Mesothelial cell of epicardium (in vitro differentiated cells): ENCODE measurements around the gene PLEKHN1. TPM values are rescaled to one million over a fixed set of nuclear protein-coding genes. Genes with fewer than 3 reads are reported as not detected.

Experiments
- DNase-seq, 2 experiments: peaks; one replicate each; pipeline ENCODE4 v3.0.0; 2021; ENCODE audit warnings: low spot score in 2 of 2; ENCODE audit not compliant: unreplicated experiment in 2 of 2
- H3K27ac Mint-ChIP-seq: 2 replicates; pipeline ENCODE4 v1.8.0; 2021; ENCODE audit warnings: mixed read lengths
- H3K27me3 Mint-ChIP-seq: 2 replicates; pipeline ENCODE4 v1.8.0; 2021; ENCODE audit warnings: low read depth, mixed read lengths
- H3K36me3 Mint-ChIP-seq: 2 replicates; pipeline ENCODE4 v1.8.0; 2021; ENCODE audit warnings: mixed read lengths
- H3K4me1 Mint-ChIP-seq: 2 replicates; pipeline ENCODE4 v1.8.0; 2021; ENCODE audit warnings: mixed read lengths
- H3K4me3 Mint-ChIP-seq: 2 replicates; pipeline ENCODE4 v1.8.0; 2021; ENCODE audit warnings: mild to moderate bottlenecking, moderate library complexity, mixed read lengths
- H3K9me3 Mint-ChIP-seq: 2 replicates; pipeline ENCODE4 v1.8.0; 2021; ENCODE audit warnings: mixed read lengths
- total RNA-seq: library from RNA; stranded (reverse); gene quantifications from 3 replicates; pipeline ENCODE4 v1.2.1, GENCODE V29; 2021
- TF ChIP-seq, protein P1 (sequence below): fragments of 200-600 bp; sonication (generic); IDR thresholded peaks from one replicate; pipeline ENCODE4 v1.5.0; 2021; ENCODE audit warnings: antibody characterized with exemption; ENCODE audit not compliant: unreplicated experiment

PLEKHN1 gene
- total RNA-seq, 1 donor from 2014 or later, result 34.4 TPM

DNA sequence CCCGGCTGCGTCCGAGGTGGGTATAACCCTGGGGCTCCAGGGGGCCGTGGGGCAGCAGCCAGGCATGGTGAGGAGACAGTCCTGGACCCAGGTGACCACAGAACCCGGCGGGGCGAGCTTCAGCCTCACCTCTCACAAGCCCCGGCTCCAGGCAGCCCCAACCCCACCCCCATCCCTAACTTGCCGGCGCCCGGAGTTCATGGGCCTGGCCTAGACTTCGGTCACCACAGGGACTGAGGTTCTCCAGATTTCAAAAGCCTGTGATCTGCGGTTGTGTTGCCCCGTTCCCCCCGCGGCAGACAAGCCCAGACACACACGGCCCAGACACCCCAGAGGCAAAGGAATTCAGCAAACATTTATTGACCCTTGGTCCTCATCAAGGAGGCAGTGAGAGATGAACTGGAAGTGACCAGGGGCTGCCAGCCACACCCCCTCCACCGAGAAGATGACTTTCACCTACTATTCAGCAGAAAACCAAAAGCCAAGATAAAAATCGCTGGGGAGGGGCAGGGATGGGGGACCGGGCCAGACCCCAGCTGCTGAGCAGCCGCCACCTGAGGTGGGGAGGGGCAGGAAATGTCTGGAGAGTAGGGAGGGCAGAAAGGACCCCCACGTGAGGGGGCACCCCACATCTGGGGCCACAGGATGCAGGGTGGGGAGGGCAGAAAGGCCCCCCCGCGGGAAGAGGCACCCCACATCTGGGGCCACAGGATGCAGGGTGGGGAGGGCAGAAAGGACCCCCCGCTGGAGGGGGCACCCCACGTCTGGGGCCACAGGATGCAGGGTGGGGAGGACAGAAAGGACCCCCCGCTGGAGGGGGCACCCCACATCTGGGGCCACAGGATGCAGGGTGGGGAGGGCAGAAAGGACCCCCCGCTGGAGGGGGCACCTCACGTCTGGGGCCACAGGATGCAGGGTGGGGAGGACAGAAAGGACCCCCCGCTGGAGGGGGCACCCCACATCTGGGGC is 29.7 kb downstream of the PLEKHN1 start:
- TF ChIP-seq, protein P1, sequence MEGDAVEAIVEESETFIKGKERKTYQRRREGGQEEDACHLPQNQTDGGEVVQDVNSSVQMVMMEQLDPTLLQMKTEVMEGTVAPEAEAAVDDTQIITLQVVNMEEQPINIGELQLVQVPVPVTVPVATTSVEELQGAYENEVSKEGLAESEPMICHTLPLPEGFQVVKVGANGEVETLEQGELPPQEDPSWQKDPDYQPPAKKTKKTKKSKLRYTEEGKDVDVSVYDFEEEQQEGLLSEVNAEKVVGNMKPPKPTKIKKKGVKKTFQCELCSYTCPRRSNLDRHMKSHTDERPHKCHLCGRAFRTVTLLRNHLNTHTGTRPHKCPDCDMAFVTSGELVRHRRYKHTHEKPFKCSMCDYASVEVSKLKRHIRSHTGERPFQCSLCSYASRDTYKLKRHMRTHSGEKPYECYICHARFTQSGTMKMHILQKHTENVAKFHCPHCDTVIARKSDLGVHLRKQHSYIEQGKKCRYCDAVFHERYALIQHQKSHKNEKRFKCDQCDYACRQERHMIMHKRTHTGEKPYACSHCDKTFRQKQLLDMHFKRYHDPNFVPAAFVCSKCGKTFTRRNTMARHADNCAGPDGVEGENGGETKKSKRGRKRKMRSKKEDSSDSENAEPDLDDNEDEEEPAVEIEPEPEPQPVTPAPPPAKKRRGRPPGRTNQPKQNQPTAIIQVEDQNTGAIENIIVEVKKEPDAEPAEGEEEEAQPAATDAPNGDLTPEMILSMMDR, result no peak
- H3K4me3 Mint-ChIP-seq, result peak overlapping the region; percentile 48
- no peak for DNase-seq
- H3K27me3 Mint-ChIP-seq, result peaks cover 15% of the 10 kb centered on the region
- peaks cover 11% of the 10 kb centered on the region for H3K9me3 Mint-ChIP-seq
- peak overlapping the region; percentile 70 for H3K27ac Mint-ChIP-seq
- peaks cover 4% of the 10 kb centered on the region for H3K36me3 Mint-ChIP-seq
- peaks cover 16% of the 10 kb centered on the region for H3K4me1 Mint-ChIP-seq

DNA sequence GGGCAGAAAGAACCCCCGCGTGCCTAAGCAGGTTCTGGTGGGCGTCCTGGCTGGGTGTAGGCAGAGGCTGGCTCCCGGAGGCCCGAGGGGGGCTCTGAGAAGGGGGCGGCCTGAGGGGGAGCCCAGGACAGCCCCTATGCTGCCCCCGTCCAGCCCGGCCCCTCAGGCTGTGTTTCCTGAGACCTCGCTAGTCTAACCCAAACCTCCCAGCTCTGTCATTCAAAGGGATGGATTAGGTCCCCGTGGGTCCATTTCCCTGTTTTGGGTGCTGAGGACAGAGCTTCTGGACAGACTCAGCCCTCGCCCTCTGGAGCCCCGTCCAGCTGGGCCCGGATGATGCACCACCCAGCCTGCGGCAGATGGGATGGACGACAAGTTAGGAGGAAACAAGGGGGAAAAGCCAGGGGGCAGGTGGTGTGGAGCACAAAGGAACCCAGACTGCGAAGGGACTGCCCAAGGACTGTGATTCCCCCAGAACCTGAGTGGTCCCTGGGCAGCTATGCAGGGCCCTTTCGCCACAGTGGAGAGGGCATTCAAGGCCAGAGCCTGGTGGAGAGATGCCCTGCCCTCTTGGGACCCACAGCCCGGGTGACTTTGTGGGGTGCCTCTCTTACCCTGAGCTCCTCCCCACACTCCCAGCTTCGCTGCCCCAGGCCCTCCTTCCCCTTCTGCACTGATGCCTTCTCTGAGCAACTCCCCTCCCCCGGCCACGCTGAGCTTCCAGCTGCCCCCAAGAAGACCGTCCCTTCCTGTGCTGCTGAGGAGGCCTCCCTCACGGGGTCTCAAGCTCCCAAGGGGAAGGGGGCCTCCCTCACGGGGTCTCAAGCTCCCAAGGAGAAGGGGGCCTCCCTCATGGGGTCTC is 30.8 kb downstream of the PLEKHN1 start:
- TF ChIP-seq, protein P1, result no peak
- H3K4me3 Mint-ChIP-seq, result peak overlapping the region; percentile 54
- no peak for DNase-seq
- peaks cover 4% of the 10 kb centered on the region for H3K36me3 Mint-ChIP-seq
- peaks cover 6% of the 10 kb centered on the region for H3K9me3 Mint-ChIP-seq
- H3K4me1 Mint-ChIP-seq, result peaks cover 17% of the 10 kb centered on the region
- H3K27ac Mint-ChIP-seq, result no peak overlapping the region
- peaks cover 12% of the 10 kb centered on the region for H3K27me3 Mint-ChIP-seq

DNA sequence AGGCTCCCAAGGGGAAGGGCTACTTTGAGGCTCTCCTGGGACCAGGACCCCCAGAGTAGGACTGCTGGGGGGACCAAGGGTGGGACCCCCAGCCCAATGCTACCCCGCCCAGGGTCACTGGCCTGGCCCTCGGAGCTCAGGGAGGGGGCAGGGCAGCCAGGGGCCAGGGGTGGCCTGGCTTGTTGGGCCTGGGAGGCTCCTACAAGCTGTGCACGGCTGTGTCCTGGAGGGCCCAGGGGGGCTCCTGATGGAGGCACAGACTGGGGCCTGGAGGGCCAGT is 31.4 kb downstream of the PLEKHN1 start:
- H3K9me3 Mint-ChIP-seq, result peaks cover 3% of the 10 kb centered on the region
- DNase-seq, result no peak
- H3K36me3 Mint-ChIP-seq, result peaks cover 1% of the 10 kb centered on the region
- peaks cover 11% of the 10 kb centered on the region for H3K27me3 Mint-ChIP-seq
- TF ChIP-seq, protein P1, result no peak
- peak overlapping the region; percentile 54 for H3K4me3 Mint-ChIP-seq
- peaks cover 17% of the 10 kb centered on the region for H3K4me1 Mint-ChIP-seq
- no peak overlapping the region for H3K27ac Mint-ChIP-seq

DNA sequence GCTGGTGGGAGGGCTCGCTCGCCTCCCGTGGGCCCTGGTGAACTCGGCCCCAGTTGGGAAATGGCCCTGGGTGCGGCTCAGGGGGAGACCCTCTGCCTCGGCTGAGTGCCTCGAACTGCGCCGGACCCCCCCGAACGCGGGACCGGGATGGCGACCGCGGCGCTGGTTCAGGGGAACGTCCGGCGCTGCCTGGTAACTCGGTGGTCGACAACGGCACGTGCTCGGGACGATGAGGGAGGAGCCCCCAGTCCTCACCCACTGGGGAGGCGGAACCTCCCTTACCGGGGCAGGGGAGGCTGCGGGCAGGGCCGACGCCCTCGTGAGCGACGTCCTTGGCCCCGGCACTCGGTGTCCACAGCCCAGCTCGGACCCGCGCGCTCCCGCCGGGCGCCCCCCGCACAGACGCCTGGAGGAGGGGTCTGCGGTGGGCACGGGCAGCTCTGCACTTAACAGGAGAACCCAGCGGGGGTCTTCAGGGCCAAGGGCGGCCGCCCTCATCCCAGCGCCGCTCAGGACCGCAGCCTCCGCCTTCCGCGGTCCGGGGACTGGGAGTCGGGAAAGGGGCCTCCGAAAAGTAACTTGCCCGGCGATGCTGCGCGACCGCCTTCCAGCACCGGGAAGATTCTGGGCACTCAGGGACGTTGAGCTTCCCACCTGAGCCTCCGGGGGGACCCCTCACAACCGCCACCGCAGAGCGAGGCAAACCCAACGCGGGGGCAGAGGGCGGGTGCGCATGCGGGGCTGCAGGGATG is 31.9 kb downstream of the PLEKHN1 start:
- Mint-ChIP-seq H3K4me3 (peak overlapping the region; percentile 72), H3K9me3 (no peaks in the 10 kb centered on the region), H3K4me1 (peaks cover 17% of the 10 kb centered on the region), H3K27ac (peak overlapping the region; percentile 64), H3K36me3 (no peaks in the 10 kb centered on the region), H3K27me3 (peaks cover 10% of the 10 kb centered on the region)
- peak in 1 of 2 experiments; percentile 51 for DNase-seq
- TF ChIP-seq, protein P1, result no peak

DNA sequence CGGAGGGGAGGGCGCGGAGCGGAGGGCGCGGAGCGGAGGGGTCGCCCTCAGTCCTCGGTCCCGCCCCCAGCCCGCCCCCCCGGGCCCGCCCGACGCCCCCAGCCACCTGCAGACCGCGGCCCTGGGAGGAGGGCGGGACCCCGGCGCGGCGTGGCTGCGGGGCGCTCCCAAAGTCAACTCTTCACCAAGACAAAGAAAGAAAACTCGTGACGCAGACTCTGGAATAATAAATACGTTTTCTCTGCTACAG is 32.4 kb downstream of the PLEKHN1 start:
- H3K4me1 Mint-ChIP-seq, result peaks cover 17% of the 10 kb centered on the region
- no peak for DNase-seq
- no peaks in the 10 kb centered on the region for H3K9me3 Mint-ChIP-seq

More for the DNA sequence above, 32.4 kb downstream of the PLEKHN1 start:
- TF ChIP-seq, protein P1, result no peak
- H3K27ac Mint-ChIP-seq, result no peak overlapping the region
- H3K36me3 Mint-ChIP-seq, result no peaks in the 10 kb centered on the region
- H3K4me3 Mint-ChIP-seq, result peak overlapping the region; percentile 72
- peaks cover 10% of the 10 kb centered on the region for H3K27me3 Mint-ChIP-seq
